VCaP (cell line): ENCODE results near the gene FAM81A.

Experiments
- H3K27ac ChIP-seq: fragments of 450-650 bp; 2 replicates; pipeline ENCODE4 v1.5.1; 2017
- TF ChIP-seq, protein P1 (sequence below): fragments of 450-650 bp; conservative IDR thresholded peaks from 2 replicates; pipeline ENCODE4 v1.5.1; 2017; ENCODE audit warnings: mild to moderate bottlenecking, moderate library complexity

The FAM81A gene

DNA sequence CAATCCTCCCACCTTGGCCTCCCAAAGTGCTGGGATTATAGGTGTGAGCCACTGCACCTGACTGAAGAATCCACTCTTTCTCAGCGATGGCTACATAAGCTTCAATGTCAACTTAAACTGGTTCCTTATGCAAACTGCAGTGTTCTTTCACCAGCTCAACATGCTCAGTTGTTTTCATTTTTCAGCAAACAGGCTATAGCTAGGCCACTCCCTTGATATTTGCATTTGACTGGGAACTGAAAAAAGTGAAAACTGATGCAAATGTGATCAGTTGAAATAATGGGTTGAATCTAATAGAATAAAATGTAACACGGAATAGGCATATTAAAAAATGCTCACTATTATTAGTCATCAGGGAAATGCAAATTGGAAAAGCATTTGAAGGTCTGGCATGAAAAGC, 99.4 kb downstream of the FAM81A start:
- TF ChIP-seq, protein P1, sequence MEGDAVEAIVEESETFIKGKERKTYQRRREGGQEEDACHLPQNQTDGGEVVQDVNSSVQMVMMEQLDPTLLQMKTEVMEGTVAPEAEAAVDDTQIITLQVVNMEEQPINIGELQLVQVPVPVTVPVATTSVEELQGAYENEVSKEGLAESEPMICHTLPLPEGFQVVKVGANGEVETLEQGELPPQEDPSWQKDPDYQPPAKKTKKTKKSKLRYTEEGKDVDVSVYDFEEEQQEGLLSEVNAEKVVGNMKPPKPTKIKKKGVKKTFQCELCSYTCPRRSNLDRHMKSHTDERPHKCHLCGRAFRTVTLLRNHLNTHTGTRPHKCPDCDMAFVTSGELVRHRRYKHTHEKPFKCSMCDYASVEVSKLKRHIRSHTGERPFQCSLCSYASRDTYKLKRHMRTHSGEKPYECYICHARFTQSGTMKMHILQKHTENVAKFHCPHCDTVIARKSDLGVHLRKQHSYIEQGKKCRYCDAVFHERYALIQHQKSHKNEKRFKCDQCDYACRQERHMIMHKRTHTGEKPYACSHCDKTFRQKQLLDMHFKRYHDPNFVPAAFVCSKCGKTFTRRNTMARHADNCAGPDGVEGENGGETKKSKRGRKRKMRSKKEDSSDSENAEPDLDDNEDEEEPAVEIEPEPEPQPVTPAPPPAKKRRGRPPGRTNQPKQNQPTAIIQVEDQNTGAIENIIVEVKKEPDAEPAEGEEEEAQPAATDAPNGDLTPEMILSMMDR, result no peak
- no peak overlapping the region for H3K27ac ChIP-seq

DNA sequence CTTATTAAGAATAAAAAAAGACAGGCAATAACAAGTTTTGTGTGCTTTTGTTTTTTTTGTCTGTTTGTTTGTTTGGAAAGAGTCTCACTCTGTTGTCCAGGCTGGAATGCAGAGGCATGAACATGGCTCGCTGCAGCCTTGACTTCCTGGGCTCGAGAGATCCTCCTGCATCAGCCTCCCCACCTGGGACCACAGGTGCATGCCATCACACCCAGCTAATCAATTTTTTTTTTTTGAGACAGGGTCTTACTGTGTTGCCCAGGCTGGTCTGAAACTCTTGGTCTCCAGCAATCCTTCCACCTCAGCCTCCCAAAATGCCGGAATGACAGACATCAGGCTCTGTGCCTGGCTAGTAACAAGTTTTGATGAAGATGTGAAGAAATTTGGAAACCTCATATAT, 100.5 kb downstream of the FAM81A start:
- TF ChIP-seq, protein P1, result no peak

DNA sequence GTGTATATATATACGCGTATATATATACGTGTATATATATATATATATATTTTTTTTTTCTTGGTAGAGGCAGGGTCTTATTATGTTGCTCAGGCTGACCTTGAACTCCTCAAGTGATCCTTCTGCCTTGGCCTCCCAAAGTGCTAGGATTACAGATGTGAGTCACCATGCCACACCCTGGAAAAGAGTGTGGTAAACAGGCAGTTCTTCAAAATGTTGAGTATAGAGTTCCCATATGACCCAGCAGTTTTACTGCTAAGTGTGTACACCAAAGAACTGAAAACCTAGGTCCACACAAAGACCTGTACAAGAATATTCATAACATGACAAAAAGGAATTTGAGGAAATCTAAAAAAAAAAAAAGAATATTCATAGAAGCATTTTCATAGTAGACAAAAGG, 101.8 kb downstream of the FAM81A start:
- TF ChIP-seq, protein P1, result no peak

More for the DNA sequence above, 100.5 kb downstream of the FAM81A start:
- no peak overlapping the region for H3K27ac ChIP-seq

DNA sequence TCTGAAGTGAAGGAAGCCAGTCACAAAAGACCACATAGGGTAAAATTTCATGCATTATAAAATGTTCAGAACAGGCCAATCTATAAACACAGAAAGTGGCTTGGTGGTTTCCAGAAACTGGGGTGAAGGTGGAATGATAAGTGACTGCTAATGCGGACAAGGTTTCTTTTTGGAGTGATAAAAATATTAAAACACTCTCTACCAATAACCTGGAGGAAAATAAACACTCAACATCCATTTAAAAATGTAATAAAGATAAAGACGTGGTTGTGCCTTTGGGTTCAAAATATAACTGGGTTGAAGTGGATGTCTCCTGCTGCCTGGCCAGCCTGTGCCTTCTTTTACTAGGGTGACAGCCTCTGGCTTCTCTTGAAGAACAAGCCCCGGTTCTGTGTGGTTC, 102.7 kb downstream of the FAM81A start:
- H3K27ac ChIP-seq, result no peak overlapping the region
- TF ChIP-seq, protein P1, result no peak

More for the DNA sequence above, 101.8 kb downstream of the FAM81A start:
- no peak overlapping the region for H3K27ac ChIP-seq

DNA sequence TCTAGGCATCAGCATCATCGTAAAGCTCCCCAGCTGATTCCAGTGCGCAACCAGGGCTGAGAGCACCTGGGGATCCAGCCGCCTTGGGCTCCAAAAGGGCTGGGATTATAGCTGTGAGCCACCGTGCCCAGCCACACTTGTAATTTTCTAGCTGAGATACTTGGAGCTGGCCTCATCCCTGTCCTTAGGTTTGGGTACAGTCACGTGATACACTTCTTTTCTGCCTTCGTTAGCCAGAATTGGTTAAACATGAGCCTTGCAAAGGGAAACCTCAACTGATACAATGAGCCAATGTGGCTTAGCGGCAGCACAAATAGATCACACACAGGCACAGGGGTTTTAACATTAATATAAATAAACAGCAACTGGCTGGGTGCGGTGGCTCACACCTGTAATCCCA, 103.8 kb downstream of the FAM81A start:
- TF ChIP-seq, protein P1, result no peak
- H3K27ac ChIP-seq, result no peak overlapping the region

DNA sequence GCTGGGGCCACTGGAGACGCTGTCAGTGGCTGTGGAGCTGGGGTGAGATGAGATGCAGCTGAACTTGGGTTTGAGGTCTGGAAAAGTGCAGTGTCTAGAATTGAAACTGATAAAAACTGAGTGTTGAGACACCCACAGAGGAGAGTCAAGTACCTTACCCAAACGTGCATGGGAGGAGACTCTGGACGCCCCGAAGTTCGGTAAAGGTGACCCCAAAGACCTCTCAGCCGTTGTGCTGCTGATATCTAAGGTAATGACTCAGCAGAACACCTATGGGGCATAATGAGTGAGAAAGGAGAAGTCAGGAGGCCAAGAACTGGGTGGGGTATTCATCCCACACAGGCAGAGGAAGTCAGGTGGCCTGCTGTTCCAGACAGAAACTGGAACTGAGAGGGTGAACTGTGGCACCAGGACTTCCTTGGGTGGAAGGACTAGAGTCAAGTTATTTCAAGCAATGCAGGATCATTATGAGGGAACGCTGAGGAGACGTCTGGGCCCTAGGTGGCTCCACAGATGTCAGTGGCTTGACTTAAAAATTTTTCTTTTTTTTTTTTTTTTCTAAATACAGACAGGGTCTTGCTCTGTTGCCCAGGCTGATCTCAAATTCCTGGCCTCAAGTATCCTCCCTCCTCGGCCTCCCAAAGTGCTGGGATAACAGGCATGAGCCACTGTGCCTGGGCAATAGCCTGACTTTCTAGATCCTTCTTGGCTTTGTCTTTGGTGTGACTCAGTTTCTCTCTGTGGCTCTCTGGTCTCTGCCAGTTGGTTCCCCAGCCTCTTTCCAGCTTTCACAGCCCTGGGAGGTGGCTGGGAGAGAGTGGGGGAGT, 105.9 kb downstream of the FAM81A start:
- TF ChIP-seq, protein P1, result no peak
- no peak overlapping the region for H3K27ac ChIP-seq

DNA sequence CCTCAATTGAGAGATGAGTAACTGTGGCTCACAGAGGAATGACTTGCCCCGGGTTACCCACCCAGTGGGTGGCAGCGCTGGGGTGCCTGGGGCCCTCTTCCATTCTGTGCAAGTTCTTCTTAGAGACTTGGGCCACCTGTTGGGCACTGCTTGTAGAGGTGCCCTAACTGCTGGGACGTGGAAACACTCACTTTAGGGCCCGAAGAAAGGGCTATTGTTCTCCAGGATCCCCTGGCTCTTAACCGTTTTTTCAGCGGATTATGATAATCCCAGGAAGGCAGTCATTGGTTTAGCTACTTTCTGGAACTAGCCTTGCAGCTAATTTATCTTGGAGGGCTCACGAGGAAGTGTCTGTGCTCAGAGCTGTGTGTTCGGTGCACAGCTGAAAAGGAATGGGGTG, 107.6 kb downstream of the FAM81A start:
- H3K27ac ChIP-seq, result no peak overlapping the region
- TF ChIP-seq, protein P1, result no peak
